ENCODE results near the gene ZNF281.

ZNF281 gene

DNA sequence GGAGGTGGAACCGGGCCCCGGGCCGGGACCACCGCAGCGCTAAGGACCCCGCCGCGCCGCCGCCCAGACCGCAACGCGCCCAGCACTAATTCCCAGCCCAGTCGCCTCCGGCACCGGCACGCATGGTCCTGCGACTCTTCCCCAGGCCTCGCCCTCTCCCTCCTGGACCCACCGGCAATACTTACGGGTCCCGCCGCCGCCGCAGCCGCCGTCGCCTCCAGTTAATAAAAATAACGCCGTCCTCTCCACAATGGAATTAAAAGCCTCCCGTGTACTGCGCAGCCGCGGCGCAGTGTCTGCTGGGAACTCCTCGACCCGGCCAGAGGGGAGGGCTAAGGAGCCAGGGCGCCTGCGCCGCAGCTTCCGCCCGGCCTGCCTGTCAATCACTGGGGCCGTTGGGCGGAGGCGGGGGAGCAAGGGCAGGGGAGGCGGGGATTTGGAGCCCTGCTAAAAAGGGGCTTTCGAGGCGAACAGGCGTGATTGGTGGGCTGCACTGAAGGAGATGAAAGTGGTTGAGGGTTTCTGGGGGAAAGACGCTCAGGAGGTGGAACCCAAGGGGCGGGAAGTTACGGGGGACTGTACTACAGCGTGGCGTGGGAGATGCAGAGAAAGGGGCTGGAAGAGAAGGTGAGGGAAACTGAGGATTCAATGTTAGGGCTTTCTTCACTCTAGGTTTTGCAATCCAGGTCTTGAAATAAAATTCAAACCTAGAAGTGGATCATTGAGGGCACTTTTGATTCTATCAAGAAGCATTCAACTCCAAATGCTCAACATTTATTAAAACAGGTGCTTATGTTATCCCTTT, at the start of gene ZNF281 (continued):
- TF ChIP-seq ZNF610 (tag by site-specific recombination; IDR thresholded peaks at IDR 0.05; ENCODE audit: borderline replicate concordance) (peak; percentile 29; the same call in 1 of the 2 replicates), KLF7 (tag by site-specific recombination; IDR thresholded peaks at IDR 0.05; ENCODE audit: borderline replicate concordance) (no peak; the same call in 1 of the 2 replicates), SP2 (tag by site-specific recombination; IDR thresholded peaks at IDR 0.05) (peak; percentile 99), ZNF394 (tag by site-specific recombination; IDR thresholded peaks at IDR 0.05; ENCODE audit: borderline replicate concordance) (no peak), ZBTB26 (tag by site-specific recombination; optimal IDR thresholded peaks at IDR 0.05) (peak; percentile 26), ZNF211 (tag by site-specific recombination; IDR thresholded peaks at IDR 0.05; ENCODE audit: low read depth) (no peak), ZNF404 (tag by site-specific recombination; IDR thresholded peaks at IDR 0.05) (no peak), WT1 (tag by site-specific recombination; IDR thresholded peaks at IDR 0.05) (peak; percentile 16; the same call in 1 of the 2 replicates), MZF1 (tag by site-specific recombination; IDR thresholded peaks at IDR 0.05; ENCODE audit: borderline replicate concordance) (peak; percentile 83), SCRT2 (tag by site-specific recombination; IDR thresholded peaks at IDR 0.05) (0 out of 2 replicates have a peak, but pooled peaks have one; percentile 29), ZBTB10 (tag by site-specific recombination; IDR thresholded peaks at IDR 0.05) (peak; percentile 36; the same call in 1 of the 2 replicates), ZNF558 (tag by site-specific recombination; IDR thresholded peaks at IDR 0.05) (peak; percentile 42; the same call in 1 of the 2 replicates), KLF9 (tag by site-specific recombination; IDR thresholded peaks at IDR 0.05; ENCODE audit: low read depth) (peak; percentile 24; the same call in 1 of the 2 replicates), KLF16 (tag by site-specific recombination; IDR thresholded peaks at IDR 0.05) (no peak), ZNF121 (tag by site-specific recombination; IDR thresholded peaks at IDR 0.05) (no peak), ZBTB7A (tag by site-specific recombination; IDR thresholded peaks at IDR 0.05; ENCODE audit: low read depth) (peak; percentile 54; the same call in 1 of the 2 replicates), ZFP37 (tag by site-specific recombination; IDR thresholded peaks at IDR 0.05) (peak; percentile 53; the same call in 1 of the 2 replicates), ZNF114 (tag by site-specific recombination; IDR thresholded peaks at IDR 0.05) (no peak), ZNF132 (tag by site-specific recombination; IDR thresholded peaks at IDR 0.05; ENCODE audit: borderline replicate concordance) (no peak), OSR2 (tag by site-specific recombination; IDR thresholded peaks at IDR 0.05) (no peak), MYNN (tag by site-specific recombination; IDR thresholded peaks at IDR 0.05; ENCODE audit: borderline replicate concordance) (peak; percentile 93)
- TF ChIP-seq, protein P1, sequence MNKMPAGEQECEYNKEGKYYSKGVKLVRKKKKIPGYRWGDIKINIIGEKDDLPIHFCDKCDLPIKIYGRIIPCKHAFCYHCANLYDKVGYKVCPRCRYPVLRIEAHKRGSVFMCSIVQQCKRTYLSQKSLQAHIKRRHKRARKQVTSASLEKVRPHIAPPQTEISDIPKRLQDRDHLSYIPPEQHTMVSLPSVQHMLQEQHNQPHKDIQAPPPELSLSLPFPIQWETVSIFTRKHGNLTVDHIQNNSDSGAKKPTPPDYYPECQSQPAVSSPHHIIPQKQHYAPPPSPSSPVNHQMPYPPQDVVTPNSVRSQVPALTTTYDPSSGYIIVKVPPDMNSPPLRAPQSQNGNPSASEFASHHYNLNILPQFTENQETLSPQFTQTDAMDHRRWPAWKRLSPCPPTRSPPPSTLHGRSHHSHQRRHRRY (tag by site-specific recombination; IDR thresholded peaks at IDR 0.05), result no peak
- TF ChIP-seq, protein P2, sequence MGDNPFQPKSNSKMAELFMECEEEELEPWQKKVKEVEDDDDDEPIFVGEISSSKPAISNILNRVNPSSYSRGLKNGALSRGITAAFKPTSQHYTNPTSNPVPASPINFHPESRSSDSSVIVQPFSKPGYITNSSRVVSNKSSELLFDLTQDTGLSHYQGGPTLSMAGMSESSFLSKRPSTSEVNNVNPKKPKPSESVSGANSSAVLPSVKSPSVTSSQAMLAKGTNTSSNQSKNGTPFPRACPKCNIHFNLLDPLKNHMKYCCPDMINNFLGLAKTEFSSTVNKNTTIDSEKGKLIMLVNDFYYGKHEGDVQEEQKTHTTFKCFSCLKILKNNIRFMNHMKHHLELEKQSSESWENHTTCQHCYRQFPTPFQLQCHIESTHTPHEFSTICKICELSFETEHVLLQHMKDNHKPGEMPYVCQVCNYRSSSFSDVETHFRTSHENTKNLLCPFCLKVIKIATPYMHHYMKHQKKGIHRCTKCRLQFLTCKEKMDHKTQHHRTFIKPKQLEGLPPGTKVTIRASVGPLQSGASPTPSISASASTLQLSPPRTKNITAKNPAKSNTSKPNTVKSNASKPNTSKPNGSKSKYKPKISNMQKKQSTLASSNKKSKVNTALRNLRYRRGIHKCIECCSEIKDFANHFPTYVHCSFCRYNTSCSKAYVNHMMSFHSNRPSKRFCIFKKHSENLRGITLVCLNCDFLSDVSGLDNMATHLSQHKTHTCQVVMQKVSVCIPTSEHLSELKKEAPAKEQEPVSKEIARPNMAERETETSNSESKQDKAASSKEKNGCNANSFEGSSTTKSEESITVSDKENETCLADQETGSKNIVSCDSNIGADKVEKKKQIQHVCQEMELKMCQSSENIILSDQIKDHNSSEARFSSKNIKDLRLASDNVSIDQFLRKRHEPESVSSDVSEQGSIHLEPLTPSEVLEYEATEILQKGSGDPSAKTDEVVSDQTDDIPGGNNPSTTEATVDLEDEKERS (tag by site-specific recombination; IDR thresholded peaks at IDR 0.05), result no peak
- TF ChIP-seq, protein P3, sequence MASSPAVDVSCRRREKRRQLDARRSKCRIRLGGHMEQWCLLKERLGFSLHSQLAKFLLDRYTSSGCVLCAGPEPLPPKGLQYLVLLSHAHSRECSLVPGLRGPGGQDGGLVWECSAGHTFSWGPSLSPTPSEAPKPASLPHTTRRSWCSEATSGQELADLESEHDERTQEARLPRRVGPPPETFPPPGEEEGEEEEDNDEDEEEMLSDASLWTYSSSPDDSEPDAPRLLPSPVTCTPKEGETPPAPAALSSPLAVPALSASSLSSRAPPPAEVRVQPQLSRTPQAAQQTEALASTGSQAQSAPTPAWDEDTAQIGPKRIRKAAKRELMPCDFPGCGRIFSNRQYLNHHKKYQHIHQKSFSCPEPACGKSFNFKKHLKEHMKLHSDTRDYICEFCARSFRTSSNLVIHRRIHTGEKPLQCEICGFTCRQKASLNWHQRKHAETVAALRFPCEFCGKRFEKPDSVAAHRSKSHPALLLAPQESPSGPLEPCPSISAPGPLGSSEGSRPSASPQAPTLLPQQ (tag by site-specific recombination; IDR thresholded peaks at IDR 0.05), result peak; percentile 57; the same call in 1 of the 2 replicates
- TF ChIP-seq, protein P4, sequence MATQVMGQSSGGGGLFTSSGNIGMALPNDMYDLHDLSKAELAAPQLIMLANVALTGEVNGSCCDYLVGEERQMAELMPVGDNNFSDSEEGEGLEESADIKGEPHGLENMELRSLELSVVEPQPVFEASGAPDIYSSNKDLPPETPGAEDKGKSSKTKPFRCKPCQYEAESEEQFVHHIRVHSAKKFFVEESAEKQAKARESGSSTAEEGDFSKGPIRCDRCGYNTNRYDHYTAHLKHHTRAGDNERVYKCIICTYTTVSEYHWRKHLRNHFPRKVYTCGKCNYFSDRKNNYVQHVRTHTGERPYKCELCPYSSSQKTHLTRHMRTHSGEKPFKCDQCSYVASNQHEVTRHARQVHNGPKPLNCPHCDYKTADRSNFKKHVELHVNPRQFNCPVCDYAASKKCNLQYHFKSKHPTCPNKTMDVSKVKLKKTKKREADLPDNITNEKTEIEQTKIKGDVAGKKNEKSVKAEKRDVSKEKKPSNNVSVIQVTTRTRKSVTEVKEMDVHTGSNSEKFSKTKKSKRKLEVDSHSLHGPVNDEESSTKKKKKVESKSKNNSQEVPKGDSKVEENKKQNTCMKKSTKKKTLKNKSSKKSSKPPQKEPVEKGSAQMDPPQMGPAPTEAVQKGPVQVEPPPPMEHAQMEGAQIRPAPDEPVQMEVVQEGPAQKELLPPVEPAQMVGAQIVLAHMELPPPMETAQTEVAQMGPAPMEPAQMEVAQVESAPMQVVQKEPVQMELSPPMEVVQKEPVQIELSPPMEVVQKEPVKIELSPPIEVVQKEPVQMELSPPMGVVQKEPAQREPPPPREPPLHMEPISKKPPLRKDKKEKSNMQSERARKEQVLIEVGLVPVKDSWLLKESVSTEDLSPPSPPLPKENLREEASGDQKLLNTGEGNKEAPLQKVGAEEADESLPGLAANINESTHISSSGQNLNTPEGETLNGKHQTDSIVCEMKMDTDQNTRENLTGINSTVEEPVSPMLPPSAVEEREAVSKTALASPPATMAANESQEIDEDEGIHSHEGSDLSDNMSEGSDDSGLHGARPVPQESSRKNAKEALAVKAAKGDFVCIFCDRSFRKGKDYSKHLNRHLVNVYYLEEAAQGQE (tag by site-specific recombination; IDR thresholded peaks at IDR 0.05), result peak; percentile 50; the same call in 1 of the 2 replicates
